Heart left ventricle (tissue), 16 donors: Measurements from ENCODE around the gene NEK2. TPM values are rescaled to one million over a fixed set of nuclear protein-coding genes. Genes with fewer than 3 reads are reported as not detected.
"Not testable (repeated sequence)": the region's sequence is repeated elsewhere in the genome, so short reads cannot be mapped to it uniquely, and the experiment has no call there.

ENCODE experiments used
- ATAC-seq, 4 donors: fragments of 200-7000 bp; cut with Tn5 transposase; one replicate each; pipeline ENCODE4 v1.9.1; 2020 to 2022; ENCODE audit warnings: moderate library complexity in 4 of 4, mild to moderate bottlenecking in 3 of 4, moderate number of reproducible peaks in 1 of 4
- DNase-seq, 5 donors: peaks; one replicate each; pipeline ENCODE4 v3.0.0-alpha.2; 2020
- H3K27ac ChIP-seq, 12 donors: fragments of 200-600 bp; sonication (generic) in 4 of 12; one replicate each; pipeline versions ENCODE4 v1.5.0 to v1.8.0; 2016 to 2022; ENCODE audit warnings: mild to moderate bottlenecking in 2 of 12
- H3K27me3 ChIP-seq, 9 donors: fragments of 200-600 bp; sonication (generic) in 2 of 9; one replicate each; pipeline versions ENCODE4 v1.5.1 to v1.8.0; 2016 to 2022; ENCODE audit warnings: mild to moderate bottlenecking in 3 of 9
- H3K36me3 ChIP-seq, 9 donors: fragments of 200-600 bp; sonication (generic) in 2 of 9; one replicate each; pipeline versions ENCODE4 v1.5.0 to v1.8.0; 2018 to 2022; ENCODE audit warnings: mild to moderate bottlenecking in 2 of 9
- H3K4me1 ChIP-seq, 12 donors: fragments of 200-600 bp; sonication (generic) in 4 of 12; one replicate each; pipeline versions ENCODE4 v1.5.0 to v1.8.0; 2016 to 2022; ENCODE audit warnings: mild to moderate bottlenecking in 3 of 12
- H3K4me3 ChIP-seq, 12 donors: fragments of 200-600 bp; sonication (generic) in 4 of 12; one replicate each; pipeline versions ENCODE4 v1.5.0 to v1.8.0; 2017 to 2022; ENCODE audit warnings: mild to moderate bottlenecking in 9 of 12, moderate library complexity in 4 of 12
- H3K9me3 ChIP-seq, 12 donors: fragments of 200-600 bp; sonication (generic) in 4 of 12; one replicate each; pipeline versions ENCODE4 v1.5.0 to v1.8.0; 2016 to 2022; ENCODE audit warnings: mild to moderate bottlenecking in 1 of 12
- CTCF ChIP-seq, 12 donors: fragments of 200-600 bp; sonication (generic) in 4 of 12; IDR thresholded peaks; one replicate each; pipeline versions ENCODE4 v1.5.0 to v1.8.0; 2018 to 2022; ENCODE audit warnings: antibody characterized with exemption in 12 of 12, mild to moderate bottlenecking in 5 of 12
- POLR2A ChIP-seq, 2 donors: fragments of 450-650 bp; IDR thresholded peaks; one replicate each; pipeline ENCODE4 v1.6.1; 2017; ENCODE audit warnings: antibody characterized with exemption in 2 of 2, mild to moderate bottlenecking in 2 of 2, moderate library complexity in 2 of 2
- WGBS, 4 donors: extraction: QIAGEN DNeasy Blood & Tissue Kit in 2 of 4; methylation state at CpG; one replicate each; pipeline versions ENCODE4 v1.1.5 to v1.1.7; 2013 to 2018; 5-methylcytosine and 5-hydroxymethylcytosine counted together
- intact Hi-C, 10 donors: fragments of 100-400 bp; cut with DNase I; formaldehyde crosslinking; loops; one replicate each; pipeline versions ENCODE4 v1.11.1 to v1.14.2; 2022
- polyA plus RNA-seq, 2 donors: library from polyadenylated mRNA; stranded (reverse); fragments of 200-250 nt; gene quantifications; one replicate each; pipeline ENCODE4 v1.2.3, GENCODE V29; 2013
- total RNA-seq, 9 donors: library from RNA; depleted of rRNA in 2 of 9; stranded (reverse); fragments of >200 nt in 2 of 9; fragmentation: NEBNext Ultra II Directional in 3 of 9; extraction: Animal tissue kit (Norgen Biotek cat#: 25700) in 3 of 9; gene quantifications; one replicate each; pipeline versions ENCODE4 v1.1.0 to v1.2.4, GENCODE V29; 2016 to 2023
- donor health status: ischemic (EF 13 %, LVEDD 7.1; RV severe dilation, severe dysfunction).
- donor health status: healthy with polysubstance abuse.
- donor health status: DM: no; HTN: yes; CAD: no.
- donor health status: DM: no; HTN: no; CAD: no.
- donor health status: ischemic (EF 25% LVEDD 6.9; RV normal size, moderate dysfunction).
- donor health status: ischemic (EF 25% LVEDD 5.7; RV mildly dilated, moderate dysfunction).
- donor health status: healthy.
- donor health status: DM: yes; HTN: yes; CAD: no.
- donor health status: ischemic (EF 35%, LVEDD 5.7; RV mildly dilated, moderate dysfunction).
- donor health status: nonischemic (EF 11% LVEDD 7.7; RV severe dilation, severe dysfunction).
- donor health status: DM: yes; HTN: yes; CAD: no.
- donor health status: PGD.
- donor health status: ischemic (EF 29% LVEDD 5.4; RV normal size, mild dysfunction).
- donor health status: nonischemic (EF 23%, LVEDD 6.1; RV moderate dilation, normal function).

NEK2 gene
- total and polyA plus RNA-seq, 11 donors, result 0.10 to 2.5 (median 0.31) TPM; not detected in 5

- peaks cover 0 to 32% (median 11%) of the 10 kb centered on the region in 12 donors for H3K4me1 ChIP-seq
- intact Hi-C loops, result no loop called here
These were observed 48.2 kb downstream of the NEK2 start for GRCh38 chr1:211627259-211627658.

GRCh38 chr1:211625866-211626265 is 49.6 kb downstream of the NEK2 start:
- ATAC-seq, intact Hi-C loops, H3K36me3 ChIP-seq, DNase-seq, H3K27me3 ChIP-seq, H3K4me3 ChIP-seq, H3K9me3 ChIP-seq, H3K27ac ChIP-seq: not testable (repeated sequence)
- H3K4me1 ChIP-seq, result peaks cover 0 to 29% (median 7%) of the 10 kb centered on the region in 12 donors
- 88 to 95% (median 91%) methylated on average over 6 to 7 of the region's 7 CpGs for WGBS, 4 donors

More at GRCh38 chr1:211627259-211627658, 48.2 kb downstream of the NEK2 start:
- Histone ChIP-seq H3K36me3 (no peaks in the 10 kb centered on the region), H3K27ac (peak overlapping the region in 2 of 12 donors; percentile 10 to 17), H3K27me3 (no peaks in the 10 kb centered on the region), H3K9me3 (no peaks in the 10 kb centered on the region), H3K4me3 (no peak overlapping the region)
- ATAC-seq (peak in 3 of 4 donors; percentile 10 to 60 (median 54)), DNase-seq (no peak)
- WGBS, 4 donors, result 50 to 73% (median 59%) methylated on average over 4 of the region's 4 CpGs
- TF ChIP-seq CTCF (IDR thresholded peaks at IDR 0.05) (peak in 1 of 12 donors; percentile 2), POLR2A (IDR thresholded peaks at IDR 0.05) (no peak)

DNA sequence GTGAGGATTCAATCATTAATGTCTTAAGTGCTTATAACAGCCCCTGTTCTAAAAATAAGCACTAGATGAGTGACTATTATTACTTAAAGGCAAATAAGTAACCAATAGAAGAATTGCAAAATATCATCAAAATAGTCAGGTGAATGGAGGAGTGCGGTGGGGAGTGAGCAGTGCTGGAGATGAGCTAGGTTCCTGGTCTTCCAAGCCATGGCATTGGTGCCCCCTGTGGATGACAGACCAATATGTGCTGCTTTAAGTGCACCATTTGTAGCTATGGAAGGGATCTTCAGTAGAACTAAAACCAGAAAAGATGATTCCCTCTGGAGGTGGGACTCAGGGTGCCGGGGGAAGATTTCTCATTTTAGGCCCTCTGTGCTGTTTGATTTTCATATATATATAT is 50.4 kb downstream of the NEK2 start:
- Histone ChIP-seq H3K27ac (no peak overlapping the region), H3K27me3 (no peaks in the 10 kb centered on the region), H3K9me3 (no peaks in the 10 kb centered on the region), H3K4me1 (peaks cover 0 to 22% (median 5%) of the 10 kb centered on the region in 12 donors), H3K36me3 (no peaks in the 10 kb centered on the region), H3K4me3 (no peak overlapping the region)
- intact Hi-C loops, result no loop called here
- peak in 3 of 4 donors; percentile 56 to 72 (median 68) for ATAC-seq
- TF ChIP-seq POLR2A (IDR thresholded peaks at IDR 0.05) (no peak), CTCF (IDR thresholded peaks at IDR 0.05) (peak in 10 of 12 donors; percentile 14 to 46 (median 30))
- DNase-seq, result peak in 3 of 5 donors; percentile 46 to 52 (median 50)
- 60 to 78% (median 72%) methylated on average over 2 of the region's 2 CpGs for WGBS, 4 donors

DNA sequence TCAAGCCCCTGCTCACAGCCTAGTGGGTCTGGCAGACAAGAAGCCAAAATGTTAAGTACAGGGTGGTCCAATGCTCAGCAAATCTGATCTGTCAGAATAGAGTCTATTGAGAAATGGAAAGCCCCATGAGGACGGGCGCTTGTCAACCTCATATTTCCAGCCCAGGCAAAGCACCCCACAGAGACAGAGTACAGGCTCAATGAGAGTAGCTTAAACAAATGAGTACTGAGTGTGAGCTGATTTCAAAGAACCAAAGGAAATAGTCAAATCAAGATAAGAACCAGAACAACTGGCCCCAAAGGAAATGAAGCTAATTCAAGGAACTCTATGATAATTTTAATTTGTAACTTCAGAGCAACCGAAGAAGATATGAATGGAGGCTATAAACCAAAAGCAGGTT is 51.9 kb downstream of the NEK2 start:
- intact Hi-C loops, result no loop called here
- Histone ChIP-seq H3K4me3 (no peak overlapping the region), H3K9me3 (no peaks in the 10 kb centered on the region), H3K36me3 (no peaks in the 10 kb centered on the region), H3K4me1 (peaks cover 0 to 18% (median 5%) of the 10 kb centered on the region in 12 donors), H3K27ac (no peak overlapping the region), H3K27me3 (no peaks in the 10 kb centered on the region)
- no peak for ATAC-seq
- no peak for DNase-seq
- no peak for TF ChIP-seq POLR2A (IDR thresholded peaks at IDR 0.05)
- 73 to 77% (median 74%) methylated on average over 3 of the region's 3 CpGs for WGBS, 4 donors

DNA sequence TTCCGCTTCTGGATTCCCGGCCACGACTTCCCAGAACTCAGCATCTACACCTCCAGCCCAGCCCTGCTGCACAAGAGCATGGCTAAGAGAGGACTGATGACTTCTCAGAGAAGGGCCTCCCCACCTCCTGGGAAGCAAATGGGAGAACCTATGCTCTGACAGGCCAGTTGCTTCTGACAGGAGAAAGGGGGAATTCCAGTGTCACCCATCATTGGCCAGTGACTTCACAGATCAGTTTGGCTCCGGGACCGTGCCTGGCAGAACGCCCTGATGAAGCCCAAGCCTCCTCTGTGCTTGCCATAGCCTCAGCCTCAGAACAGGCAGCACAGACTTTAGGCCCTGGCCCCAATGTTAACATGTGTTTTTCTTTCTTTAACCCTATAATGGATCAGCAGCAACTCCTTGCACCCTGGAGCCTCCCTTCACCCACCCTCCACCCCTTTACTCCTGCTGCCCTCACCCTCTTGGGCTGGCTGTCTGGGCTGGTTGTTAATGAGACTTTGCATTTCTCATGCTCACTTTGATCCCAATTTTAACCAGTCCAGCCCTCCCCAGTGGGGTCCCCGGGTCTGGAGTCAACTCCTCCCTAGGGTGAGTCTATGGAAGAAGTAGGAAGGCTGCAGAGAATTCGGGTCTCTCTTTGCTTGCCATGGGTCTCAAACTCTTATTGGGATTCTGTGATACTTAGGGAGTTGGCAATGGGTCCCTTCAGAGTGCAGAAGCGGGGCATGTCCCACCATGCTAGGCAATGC is 53.8 kb downstream of the NEK2 start:
- ATAC-seq, result peak in 3 of 4 donors; percentile 47 to 58 (median 57)
- H3K4me1 ChIP-seq, result peaks cover 0 to 14% (median 8%) of the 10 kb centered on the region in 12 donors
- WGBS, 4 donors, result 49 to 64% (median 53%) methylated on average over 7 to 9 of the region's 9 CpGs
- no peak overlapping the region for H3K4me3 ChIP-seq
- no peaks in the 10 kb centered on the region for H3K27me3 ChIP-seq
- intact Hi-C loops, result no loop called here
- H3K9me3 ChIP-seq, result no peaks in the 10 kb centered on the region
- DNase-seq, result peak in 3 of 5 donors; percentile 38 to 44 (median 42)
- no peaks in the 10 kb centered on the region for H3K36me3 ChIP-seq
- no peak overlapping the region for H3K27ac ChIP-seq
- TF ChIP-seq CTCF (IDR thresholded peaks at IDR 0.05) (no peak), POLR2A (IDR thresholded peaks at IDR 0.05) (no peak)
